ENCODE measurements around the gene AP1S1. TPM values are rescaled to one million over a fixed set of nuclear protein-coding genes. Genes with fewer than 3 reads are reported as not detected.

AP1S1 gene
- total and polyA plus RNA-seq, 9 of the 15 experiments (the other 6 are each of a cell fraction or from before 2014, with no cell fraction given) = 4.4 to 149 (median 89.4) TPM

DNA sequence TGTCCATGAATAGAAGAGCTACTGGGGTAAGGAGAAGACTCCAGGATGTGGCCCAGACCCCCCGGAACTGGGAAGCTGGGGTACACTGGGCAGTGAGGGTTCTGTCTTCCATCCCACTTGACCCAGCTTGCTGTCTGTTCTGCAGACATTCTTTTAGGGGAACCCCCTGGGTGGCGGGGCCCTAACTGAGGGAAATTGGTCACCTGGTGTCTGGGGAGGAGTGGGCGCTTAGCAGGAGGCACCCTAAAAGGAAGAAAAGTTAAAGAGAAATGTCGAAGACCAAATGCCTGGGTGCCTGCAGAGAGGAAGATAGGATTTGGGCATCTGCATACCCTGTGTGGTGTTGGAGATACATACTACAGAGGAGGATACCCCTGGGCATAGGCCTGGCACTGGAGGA, 1.0 kb downstream of the AP1S1 start:
- no peaks in the 10 kb centered on the region for H4K20me1 ChIP-seq (replicated peaks; ENCODE audit: control insufficient read depth, insufficient read depth, low read length)
- no peak for DNase-seq (ENCODE audit: extremely low read depth in 1 of 4, low spot score in 3 of 4)
- WGBS (ENCODE audit: insufficient coverage, low coverage, missing lambda C conversion rate) = 58% methylated on average over 4 of the region's 4 CpGs
- H3K27me3 ChIP-seq (ENCODE audit: control insufficient read depth in 2 of 2, insufficient read depth in 2 of 2, low read length in 2 of 2) = no peaks in the 10 kb centered on the region
- intact Hi-C loops (cut with micrococcal nuclease) = no loop called here
- peaks cover 20 to 38% of the 10 kb centered on the region in 2 experiments for H3K4me1 ChIP-seq (replicated peaks in 1 of 2; ENCODE audit: control insufficient read depth in 2 of 2, insufficient read depth in 2 of 2, low read length in 2 of 2)
- in situ Hi-C loops (cut with MboI) = no loop called here
- TF ChIP-seq ZNF583 (CRISPR knock-in tag; IDR thresholded peaks at IDR 0.05) (no peak), PHF21A (IDR thresholded peaks at IDR 0.05; ENCODE audit: borderline replicate concordance, low read depth) (peak; percentile 3; the same call in 1 of the 2 replicates), SIN3B (IDR thresholded peaks at IDR 0.05; ENCODE audit: low read depth) (no peak)
- TF ChIP-seq, protein P1, sequence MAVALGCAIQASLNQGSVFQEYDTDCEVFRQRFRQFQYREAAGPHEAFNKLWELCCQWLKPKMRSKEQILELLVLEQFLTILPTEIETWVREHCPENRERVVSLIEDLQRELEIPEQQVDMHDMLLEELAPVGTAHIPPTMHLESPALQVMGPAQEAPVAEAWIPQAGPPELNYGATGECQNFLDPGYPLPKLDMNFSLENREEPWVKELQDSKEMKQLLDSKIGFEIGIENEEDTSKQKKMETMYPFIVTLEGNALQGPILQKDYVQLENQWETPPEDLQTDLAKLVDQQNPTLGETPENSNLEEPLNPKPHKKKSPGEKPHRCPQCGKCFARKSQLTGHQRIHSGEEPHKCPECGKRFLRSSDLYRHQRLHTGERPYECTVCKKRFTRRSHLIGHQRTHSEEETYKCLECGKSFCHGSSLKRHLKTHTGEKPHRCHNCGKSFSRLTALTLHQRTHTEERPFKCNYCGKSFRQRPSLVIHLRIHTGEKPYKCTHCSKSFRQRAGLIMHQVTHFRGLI (CRISPR knock-in tag; IDR thresholded peaks at IDR 0.05) = no peak
- peak overlapping the region; percentile 49; the same call in 1 of the 3 replicates for H3K27ac ChIP-seq (ENCODE audit: extremely low read depth, low read depth, low read length)
- no peak overlapping the region for H2AFZ ChIP-seq (ENCODE audit: low read depth, low read length)
- H3K79me2 ChIP-seq (ENCODE audit: control insufficient read depth, insufficient read depth, low read length) = peaks cover 12% of the 10 kb centered on the region
- H3K4me3 ChIP-seq = peak overlapping the region; percentile 79
- ChIA-PET POLR2A (interaction anchor here (0.6 kb wide), 1 partner anchor 9 kb away, joined by 4 read pairs; no protein-coding TSS in a partner anchor), CTCF (ENCODE audit: low intra/inter-chr PET ratio) (interaction anchor here (0.6 kb wide), 1 partner anchor 74 kb away, joined by 4 read pairs; no protein-coding TSS in a partner anchor)
- no TSS peak for BruUV-seq (replicated peaks)
- peak overlapping the region; percentile 66 to 93; a peak in 3 of 4 replicates for H3K9ac ChIP-seq (ENCODE audit: insufficient read depth in 1 of 2, low read depth in 2 of 2, low read length in 2 of 2)
- H3K36me3 ChIP-seq (ENCODE audit: control insufficient read depth, insufficient read depth, low read length) = peaks cover 40% of the 10 kb centered on the region; the same call in 2 of the 3 replicates
- no peaks in the 10 kb centered on the region for H3K9me3 ChIP-seq (replicated peaks; ENCODE audit: control insufficient read depth, insufficient read depth, low read depth, low read length)
- H3K4me2 ChIP-seq (ENCODE audit: insufficient read depth, low read length) = peak overlapping the region; percentile 67
- no peaks in the 10 kb centered on the region for H3K9me1 ChIP-seq (ENCODE audit: control insufficient read depth, insufficient read depth, low read length)
- ATAC-seq = no peak
- FAIRE-seq = no peak
